Right ventricle myocardium inferior (tissue), 1 donor: Measurements from ENCODE around the gene OTUD1. TPM values are rescaled to one million over a fixed set of nuclear protein-coding genes. Genes with fewer than 3 reads are reported as not detected.
"Not testable (repeated sequence)": the region's sequence is repeated elsewhere in the genome, so short reads cannot be mapped to it uniquely, and the experiment has no call there.

Experiments used
- ATAC-seq: fragments of 200-7000 bp; cut with Tn5 transposase; one replicate; pipeline ENCODE4 v1.9.1; 2020; ENCODE audit warnings: mild to moderate bottlenecking, moderate library complexity
- DNase-seq: peaks from one replicate; pipeline ENCODE4 v3.0.0; 2021; ENCODE audit errors: missing footprints
- intact Hi-C: fragments of 100-400 bp; cut with DNase I; formaldehyde crosslinking; loops from one replicate; pipeline ENCODE4 v1.11.0; 2022
- long read RNA-seq: library from polyadenylated mRNA; unstranded; transcript quantifications from one replicate; pipeline ENCODE4 v2.0.0, GENCODE V29; 2021
- total RNA-seq: library from RNA; stranded (reverse); fragmentation: NEBNext Ultra II Directional; extraction: Animal tissue kit (Norgen Biotek cat#: 25700); gene quantifications from one replicate; pipeline ENCODE4 v1.2.1, GENCODE V29; 2021
- donor health status: DM: no; HTN: yes; CAD: no; lungs with severe emphysema.

OTUD1 gene
- 13.3 TPM for total RNA-seq
- long read RNA-seq, transcript OTUD1-201 (1 exons, 2,933 nt) = major isoform, 28 of 28 reads
- long read RNA-seq, partial matches to known transcripts = 0 of 28 reads
- long read RNA-seq, other reads (novel, unspliced or antisense) = 0 of 28 reads

GRCh38 chr10:23438547-23439451 is at the start of gene OTUD1:
Gene OTUD1 (plus strand): TSS chr10:23439075. CDS start chr10:23439458, 383 bp downstream.
- intact Hi-C loops = loop anchor here (1.0 kb wide), 2 partner anchors 33 to 91 kb away; no protein-coding TSS in a partner anchor
- ATAC-seq (peak; percentile 95), DNase-seq (peak; percentile 100)

- ATAC-seq, DNase-seq, intact Hi-C loops: not testable (repeated sequence)
These were observed 48.5 kb upstream of the OTUD1 start for GRCh38 chr10:23390408-23390807.

- intact Hi-C loops = no loop called here
- no peak for ATAC-seq
- no peak for DNase-seq
These were observed 48.1 kb upstream of the OTUD1 start for GRCh38 chr10:23390809-23391208.

- DNase-seq (no peak), ATAC-seq (no peak)
- intact Hi-C loops = no loop called here
These were observed 47.1 kb upstream of the OTUD1 start for GRCh38 chr10:23391821-23392220.

GRCh38 chr10:23395017-23395416 is 43.9 kb upstream of the OTUD1 start:
- DNase-seq = no peak
- intact Hi-C loops = no loop called here
- ATAC-seq = no peak

- ATAC-seq (no peak), DNase-seq (no peak)
- intact Hi-C loops = no loop called here
These were observed 42.2 kb upstream of the OTUD1 start for GRCh38 chr10:23396695-23397094.

- peak; percentile 95 for ATAC-seq
- intact Hi-C loops = loop anchor here (1.0 kb wide), 1 partner anchor 55 kb away; the partner anchor contains the start of gene C10orf67
- no peak for DNase-seq
These were observed 39.2 kb upstream of the OTUD1 start for GRCh38 chr10:23399701-23400144.

GRCh38 chr10:23402856-23403255 is 36.0 kb upstream of the OTUD1 start:
- intact Hi-C loops = no loop called here
- no peak for DNase-seq
- no peak for ATAC-seq

GRCh38 chr10:23403278-23403677 is 35.6 kb upstream of the OTUD1 start:
- intact Hi-C loops = no loop called here
- ATAC-seq = no peak

GRCh38 chr10:23403719-23404118 is 35.2 kb upstream of the OTUD1 start:
- intact Hi-C loops = no loop called here
- no peak for ATAC-seq
- DNase-seq = no peak

More at GRCh38 chr10:23403278-23403677, 35.6 kb upstream of the OTUD1 start:
- no peak for DNase-seq

GRCh38 chr10:23404461-23404980 is 34.4 kb upstream of the OTUD1 start:
- DNase-seq (no peak), ATAC-seq (no peak)
- intact Hi-C loops = no loop called here

GRCh38 chr10:23405540-23405939 is 33.3 kb upstream of the OTUD1 start:
- no peak for DNase-seq
- intact Hi-C loops = loop anchor here (1.0 kb wide), 1 partner anchor 34 kb away; the partner anchor contains the start of gene OTUD1
- ATAC-seq = peak; percentile 72

GRCh38 chr10:23406409-23406808 is 32.5 kb upstream of the OTUD1 start:
- no peak for DNase-seq
- intact Hi-C loops = no loop called here
- no peak for ATAC-seq

- intact Hi-C loops = no loop called here
- ATAC-seq = no peak
- DNase-seq = no peak
These were observed 30.4 kb upstream of the OTUD1 start for GRCh38 chr10:23408330-23408976.

GRCh38 chr10:23412223-23412622 is 26.7 kb upstream of the OTUD1 start:
- DNase-seq = no peak
- ATAC-seq = no peak
- intact Hi-C loops = no loop called here

GRCh38 chr10:23413629-23414089 is 25.2 kb upstream of the OTUD1 start:
- ATAC-seq (no peak), DNase-seq (no peak)
- intact Hi-C loops = no loop called here

GRCh38 chr10:23414658-23415057 is 24.2 kb upstream of the OTUD1 start:
- intact Hi-C loops = no loop called here
- no peak for ATAC-seq
- DNase-seq = no peak

- ATAC-seq (no peak), DNase-seq (no peak)
- intact Hi-C loops = no loop called here
These were observed 21.6 kb upstream of the OTUD1 start for GRCh38 chr10:23417254-23417653.

GRCh38 chr10:23418051-23418681 is 20.7 kb upstream of the OTUD1 start:
- no peak for DNase-seq
- intact Hi-C loops = no loop called here
- no peak for ATAC-seq
